Esophagus squamous epithelium (tissue), 4 donors: ENCODE results near the gene CEP162.

Source experiments
- CTCF ChIP-seq, 6 experiments: fragments of 450-650 bp in 4 of 6; fragments of 200-600 bp in 2 of 6; sonication (generic) in 2 of 6; IDR thresholded peaks; one replicate each; pipeline ENCODE4 v1.5.1; 2016 to 2019; ENCODE audit warnings: antibody characterized with exemption in 6 of 6, mild to moderate bottlenecking in 4 of 6, moderate library complexity in 4 of 6
- POLR2A ChIP-seq, 4 donors: fragments of 450-650 bp; IDR thresholded peaks; one replicate each; pipeline ENCODE4 v1.6.1; 2017; ENCODE audit warnings: antibody characterized with exemption in 4 of 4, mild to moderate bottlenecking in 4 of 4, moderate library complexity in 3 of 4

GRCh38 chr6:84156306-84156705 is 71.1 kb downstream of the CEP162 start:
- TF ChIP-seq CTCF (IDR thresholded peaks at IDR 0.05) (no peak), POLR2A (IDR thresholded peaks at IDR 0.05) (no peak)
